Stimulated activated CD4-positive, alpha-beta T cell treated with anti-CD3 and anti-CD28 coated beads, Interleukin-4, amount 100 ng/mL, for 1 hour (primary cell): ENCODE results near the gene ERVV-1.
"Not testable (repeated sequence)": the region's sequence is repeated elsewhere in the genome, so short reads cannot be mapped to it uniquely, and the experiment has no call there.

Experiments
- DNase-seq: peaks from one replicate; pipeline ENCODE4 v3.0.0-alpha.2; 2020

ERVV-1 gene

DNA sequence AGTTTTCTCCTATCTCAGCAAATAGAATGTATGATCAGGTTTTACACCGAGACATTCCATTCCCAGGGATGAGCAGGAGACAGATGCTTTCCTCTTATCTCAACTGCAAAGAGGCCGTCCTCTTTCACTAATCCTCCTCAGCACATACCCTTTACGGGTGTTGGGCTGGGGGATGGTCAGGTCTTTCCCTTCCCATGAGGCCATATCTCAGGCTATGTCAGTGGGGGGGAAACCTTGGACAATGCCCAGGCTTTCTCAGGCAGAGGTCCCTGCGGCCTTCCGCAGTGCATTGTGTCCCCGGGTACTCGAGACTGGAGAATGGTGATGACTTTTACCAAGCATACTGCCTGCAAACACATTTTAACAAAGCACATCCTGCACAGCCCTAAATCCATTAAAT lies 14.6 kb downstream of the ERVV-1 start:
- DNase-seq = not testable (repeated sequence)

DNA sequence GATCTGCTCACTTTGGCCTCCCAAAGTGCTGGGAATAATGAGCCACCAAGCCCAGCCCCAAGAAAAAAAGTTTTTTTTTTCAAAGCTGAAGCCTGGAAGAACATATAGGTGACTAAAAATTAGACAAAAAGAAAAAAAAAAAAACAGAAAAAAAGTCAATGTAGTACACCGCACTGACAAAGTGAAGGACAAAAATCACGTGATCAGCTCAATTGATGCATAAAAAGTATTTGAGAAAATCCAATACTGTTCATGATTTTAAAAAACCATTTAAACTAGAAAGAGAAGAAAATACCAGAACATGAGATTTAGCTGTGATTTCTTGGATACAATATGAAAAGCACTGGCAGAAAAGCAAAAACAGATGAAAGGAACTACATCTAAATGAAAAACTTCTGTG lies 20.3 kb downstream of the ERVV-1 start:
- DNase-seq = no peak

DNA sequence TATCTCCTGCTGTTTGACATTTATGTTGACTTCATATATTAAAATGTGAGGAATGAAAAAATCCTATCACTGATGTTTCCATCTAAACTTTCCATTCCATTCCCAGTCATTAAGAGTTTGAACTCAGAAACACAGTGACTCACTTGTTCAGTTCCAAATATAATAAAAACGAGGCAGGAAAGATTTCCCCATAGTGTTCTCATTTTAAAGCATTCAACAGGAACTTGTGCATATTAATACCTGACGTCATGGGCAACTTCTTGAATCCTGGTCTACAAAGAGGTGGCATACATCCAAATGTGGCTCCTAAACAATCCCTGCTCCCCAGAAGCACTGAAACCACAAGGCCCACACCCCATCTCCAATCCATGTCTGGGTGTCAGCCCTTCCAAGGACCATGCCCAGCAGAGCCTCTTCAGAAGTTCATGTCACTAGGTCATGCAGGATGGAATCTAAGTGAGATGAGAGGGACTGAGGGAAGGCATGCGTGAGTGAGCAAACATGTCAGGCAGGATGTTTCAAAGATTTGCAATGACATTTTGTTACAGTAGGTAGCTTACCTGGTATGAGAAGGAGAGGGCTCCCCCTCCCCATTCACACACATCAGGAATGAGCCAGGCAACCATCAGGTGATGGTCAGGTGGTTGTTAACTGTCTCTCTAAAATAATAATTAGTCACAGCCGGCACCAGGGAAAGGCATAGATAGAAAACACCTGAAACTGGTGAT lies 21.4 kb downstream of the ERVV-1 start:
- DNase-seq = no peak

DNA sequence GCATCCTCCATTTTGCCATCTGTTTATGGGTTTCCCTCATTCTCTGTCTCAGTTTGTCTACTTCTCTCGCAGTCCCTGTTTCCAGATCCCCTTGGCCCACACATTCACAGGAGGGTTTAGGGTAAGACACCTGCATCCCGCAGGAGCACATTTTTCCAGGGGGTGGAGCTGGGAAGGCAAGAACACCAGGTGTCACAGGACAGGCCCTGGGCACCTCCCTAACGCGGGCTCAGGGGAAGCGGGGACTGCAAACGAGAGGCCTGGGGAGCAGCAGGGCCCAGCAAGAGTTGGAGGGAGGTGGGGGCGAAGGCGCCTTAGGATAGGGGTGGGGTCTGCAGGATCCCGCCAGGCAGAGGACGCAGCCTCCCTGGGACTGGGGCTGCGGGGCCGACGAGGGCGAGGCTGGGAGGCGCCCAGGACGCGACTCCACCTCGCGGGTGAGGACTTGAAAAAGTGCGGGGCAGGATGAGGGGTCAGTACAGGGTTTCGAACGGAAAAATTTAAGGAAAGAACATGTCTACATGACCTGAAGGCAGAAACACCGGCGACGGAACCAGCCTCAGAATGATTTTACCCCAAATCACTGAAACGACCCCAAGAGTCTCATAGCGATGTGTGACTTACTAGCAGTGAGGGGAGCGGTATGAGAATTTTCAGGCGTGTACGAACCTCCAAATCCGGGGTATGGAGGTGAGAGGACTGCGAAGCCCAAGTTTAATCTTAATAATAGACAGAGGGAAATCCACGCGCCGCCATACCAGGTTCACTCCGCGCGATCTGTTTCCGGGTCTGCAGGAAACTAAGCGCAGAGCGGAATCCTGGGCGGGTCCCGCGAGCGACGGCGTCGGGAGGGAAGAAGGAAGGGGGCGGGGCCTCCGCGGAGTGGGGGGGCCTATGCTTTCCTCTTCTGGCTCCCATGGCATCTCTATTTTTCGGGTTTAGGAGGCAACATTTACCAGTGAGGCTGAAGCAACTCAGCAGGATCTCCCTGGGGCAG lies 23.7 kb downstream of the ERVV-1 start:
- DNase-seq = no peak

DNA sequence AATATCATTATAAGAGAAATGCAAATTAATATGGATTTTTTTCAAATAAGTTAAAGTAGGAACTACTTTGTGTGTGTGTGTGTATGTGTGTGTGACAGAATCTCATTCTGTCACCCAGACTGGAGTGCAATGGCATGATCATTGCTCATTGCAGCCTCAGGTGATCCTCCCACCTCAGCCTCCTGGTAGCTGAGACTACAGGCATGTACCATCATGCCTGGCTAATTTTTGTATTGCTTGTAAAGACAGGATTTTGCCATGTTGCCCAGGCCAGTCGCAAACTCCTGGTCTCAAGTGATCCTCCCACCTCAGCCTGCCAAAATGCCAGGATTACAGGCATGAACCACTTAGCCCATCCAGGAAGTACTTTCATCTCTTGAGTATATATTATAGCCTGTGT lies 27.6 kb downstream of the ERVV-1 start:
- no peak for DNase-seq

DNA sequence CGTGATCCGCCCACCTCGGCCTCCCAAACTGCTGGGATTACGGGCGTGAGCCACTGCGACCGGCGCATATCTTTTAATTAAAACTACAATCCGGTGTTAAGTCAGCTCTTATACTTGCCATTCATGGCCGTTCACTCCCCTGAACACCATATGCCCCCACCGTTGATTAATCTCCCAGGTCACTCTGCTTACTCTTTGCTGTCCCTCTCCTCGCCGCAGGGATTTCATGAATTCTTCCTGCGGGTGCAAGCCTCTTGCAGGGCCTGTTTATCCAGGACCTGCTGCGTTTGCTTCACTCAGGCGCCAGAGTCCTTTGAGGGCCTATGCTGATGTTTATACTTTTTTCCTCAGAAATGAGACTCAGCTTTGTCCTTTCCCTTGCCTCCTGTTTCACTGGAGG lies 31.8 kb downstream of the ERVV-1 start:
- no peak for DNase-seq

DNA sequence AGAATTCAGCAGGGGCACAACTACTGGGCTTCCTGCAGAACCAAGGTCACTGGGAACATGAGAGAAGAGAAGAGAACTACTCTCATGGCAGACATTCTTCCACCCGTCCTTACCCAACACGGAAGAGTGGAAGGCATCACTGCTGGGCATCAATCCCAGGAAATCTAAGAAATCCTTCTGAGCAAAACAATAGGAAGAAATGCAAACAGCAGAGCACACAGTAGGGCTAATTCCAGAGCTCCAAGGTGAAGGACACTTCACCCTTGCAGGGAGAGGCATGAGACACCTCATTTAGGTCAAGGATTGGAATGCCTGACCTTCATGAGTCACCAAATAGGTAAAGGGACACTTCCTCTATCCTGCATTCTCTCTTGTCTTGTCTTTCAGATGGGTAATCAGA lies 33.7 kb downstream of the ERVV-1 start:
- DNase-seq = no peak

DNA sequence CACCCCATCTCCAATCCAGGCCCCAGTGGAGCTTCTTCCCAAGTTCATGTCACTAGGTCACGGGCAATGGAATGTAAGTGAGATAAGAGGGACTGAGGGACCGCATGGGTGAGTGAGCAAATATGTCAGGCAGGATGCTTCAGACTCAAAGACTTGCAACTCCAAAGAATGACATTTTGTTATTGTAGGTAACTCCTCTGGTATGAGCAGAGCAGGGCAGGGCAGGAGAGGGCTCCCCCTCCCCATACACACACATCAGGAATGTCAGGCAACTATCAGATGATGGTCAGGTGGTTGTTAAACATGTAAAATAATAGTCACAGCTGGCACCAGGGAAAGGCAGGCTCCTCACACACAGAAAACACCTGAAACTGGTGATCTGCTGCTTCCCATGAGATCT lies 41.4 kb downstream of the ERVV-1 start:
- DNase-seq = no peak

DNA sequence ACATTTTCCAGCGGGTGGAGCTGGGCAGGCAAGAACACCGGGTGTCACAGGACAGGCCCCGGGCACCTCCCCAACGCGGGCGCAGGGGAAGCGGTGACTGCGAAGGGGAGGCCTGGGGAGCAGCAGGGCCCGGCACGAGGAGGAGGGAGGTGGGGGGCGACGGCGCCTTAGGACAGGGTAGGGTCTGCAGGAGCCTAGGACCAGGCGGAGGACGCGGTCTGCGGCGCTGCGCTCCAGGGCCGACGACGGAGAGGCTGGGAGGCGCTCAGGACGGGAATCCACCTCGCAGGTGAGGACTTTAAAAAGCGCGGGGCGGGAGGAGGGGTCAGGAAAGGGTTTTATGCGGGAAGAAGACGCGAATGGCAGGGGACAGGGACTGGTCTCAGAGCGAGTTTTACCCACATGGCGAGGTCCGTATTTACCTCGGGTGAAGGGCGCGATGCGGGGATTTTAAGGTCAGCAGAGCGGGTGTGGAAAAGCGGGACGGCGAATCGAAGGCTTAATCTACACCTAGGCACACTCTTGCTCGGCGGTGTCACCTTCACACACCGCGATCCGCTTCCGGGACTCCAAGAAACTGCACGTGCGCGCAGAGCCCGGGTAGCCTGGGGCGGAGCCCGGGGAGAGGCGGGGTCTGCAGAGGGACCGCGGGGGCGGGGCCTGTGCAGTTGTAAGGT lies 44.3 kb downstream of the ERVV-1 start:
- DNase-seq = no peak
